GM23338 (cell line): Measurements from ENCODE around the gene RNASE11. TPM values are rescaled to one million over a fixed set of nuclear protein-coding genes. Genes with fewer than 3 reads are reported as not detected.

ENCODE experiments used
- ATAC-seq: fragments of 200-7000 bp; cut with Tn5 transposase; 3 replicates; pipeline ENCODE4 v1.9.1; 2020
- DNase-seq: peaks from one replicate; pipeline ENCODE4 v3.0.0-alpha.2; 2015; ENCODE audit warnings: low spot score
- H2AFZ ChIP-seq: fragments of 200-600 bp; sonication (generic); 2 replicates; pipeline ENCODE4 v1.8.0; 2016; ENCODE audit warnings: antibody characterized with exemption, mild to moderate bottlenecking, moderate library complexity
- H3F3A ChIP-seq: fragments of 200-600 bp; sonication (generic); replicated peaks from 2 replicates; pipeline ENCODE4 v1.8.0; 2017; ENCODE audit warnings: antibody characterized with exemption, mixed run types, low read depth
- H3K27ac ChIP-seq: fragments of 200-600 bp; sonication (generic); 2 replicates; pipeline ENCODE4 v1.6.1; 2016; ENCODE audit warnings: low read depth
- H3K27me3 ChIP-seq: fragments of 200-600 bp; sonication (generic); 2 replicates; pipeline ENCODE4 v1.8.0; 2016; ENCODE audit warnings: mild to moderate bottlenecking, mixed run types, moderate library complexity; ENCODE audit not compliant: insufficient read depth
- H3K36me3 ChIP-seq: fragments of 200-600 bp; sonication (generic); 2 replicates; pipeline ENCODE4 v1.8.0; 2016; ENCODE audit warnings: mild to moderate bottlenecking; ENCODE audit not compliant: insufficient read depth
- H3K4me1 ChIP-seq: fragments of 200-600 bp; sonication (generic); 2 replicates; pipeline ENCODE4 v1.8.0; 2016; ENCODE audit warnings: mild to moderate bottlenecking, moderate library complexity; ENCODE audit not compliant: insufficient read depth
- H3K4me2 ChIP-seq: fragments of 200-600 bp; sonication (generic); 2 replicates; pipeline ENCODE4 v1.7.1; 2017; ENCODE audit warnings: mixed run types
- H3K4me3 ChIP-seq: fragments of 200-600 bp; sonication (generic); 2 replicates; pipeline ENCODE4 v1.6.1; 2016; ENCODE audit warnings: mixed run types
- H3K79me2 ChIP-seq: fragments of 200-600 bp; sonication (generic); replicated peaks from 2 replicates; pipeline ENCODE4 v1.8.0; 2017; ENCODE audit warnings: mild to moderate bottlenecking; ENCODE audit not compliant: insufficient read depth
- H3K9me2 ChIP-seq: fragments of 200-600 bp; sonication (generic); 2 replicates; pipeline ENCODE4 v1.8.0; 2017; ENCODE audit not compliant: insufficient read depth
- H4K20me1 ChIP-seq: fragments of 200-600 bp; sonication (generic); replicated peaks from 2 replicates; pipeline ENCODE4 v1.8.0; 2017; ENCODE audit warnings: mild to moderate bottlenecking; ENCODE audit not compliant: insufficient read depth
- H3K27ac Mint-ChIP-seq: 2 replicates; pipeline ENCODE4 v1.8.0; 2020; ENCODE audit warnings: inconsistent platforms, mild to moderate bottlenecking, moderate library complexity, mixed read lengths
- H3K27me3 Mint-ChIP-seq: 3 replicates; pipeline ENCODE4 v1.8.0; 2022; ENCODE audit warnings: low read depth, mild to moderate bottlenecking, moderate library complexity, mixed read lengths, inconsistent platforms; ENCODE audit not compliant: insufficient read depth, poor library complexity
- H3K36me3 Mint-ChIP-seq: 3 replicates; pipeline ENCODE4 v1.8.0; 2021; ENCODE audit warnings: low read depth, mild to moderate bottlenecking, inconsistent platforms, moderate library complexity, mixed read lengths
- H3K4me1 Mint-ChIP-seq: 3 replicates; pipeline ENCODE4 v1.8.0; 2020; ENCODE audit warnings: mild to moderate bottlenecking, inconsistent platforms, mixed read lengths
- H3K4me3 Mint-ChIP-seq: 3 replicates; pipeline ENCODE4 v1.8.0; 2021; ENCODE audit warnings: moderate library complexity, mild to moderate bottlenecking, inconsistent platforms, mixed read lengths
- H3K9me3 Mint-ChIP-seq: 3 replicates; pipeline ENCODE4 v1.8.0; 2020; ENCODE audit warnings: moderate library complexity, mild to moderate bottlenecking, inconsistent platforms, mixed read lengths
- CREB1 ChIP-seq: fragments of 250-450 bp; sonication (Bioruptor Pico); IDR thresholded peaks from 2 replicates; pipeline ENCODE4 v1.5.0; 2020; ENCODE audit warnings: low read depth, mild to moderate bottlenecking, moderate library complexity
- EZH2 ChIP-seq: fragments of 200-600 bp; sonication (generic); IDR thresholded peaks from one replicate; pipeline ENCODE4 v1.8.0; 2017; ENCODE audit warnings: antibody characterized with exemption, mild to moderate bottlenecking, low read depth; ENCODE audit not compliant: unreplicated experiment
- EZH2phosphoT487 ChIP-seq: fragments of 200-600 bp; sonication (generic); IDR thresholded peaks from one replicate; pipeline ENCODE4 v1.8.1; 2018; ENCODE audit warnings: antibody characterized with exemption; ENCODE audit not compliant: unreplicated experiment
- JUNB ChIP-seq: IDR thresholded peaks from one replicate; pipeline ENCODE4 v1.6.1; 2016; ENCODE audit warnings: antibody characterized with exemption; ENCODE audit not compliant: unreplicated experiment
- NANOG ChIP-seq: IDR thresholded peaks from 2 replicates; pipeline ENCODE4 v1.6.1; 2016; ENCODE audit warnings: antibody characterized with exemption, borderline replicate concordance
- STAT1 ChIP-seq: IDR thresholded peaks from one replicate; pipeline ENCODE4 v1.6.1; 2016; ENCODE audit warnings: antibody characterized with exemption; ENCODE audit not compliant: unreplicated experiment
- ZNF114 ChIP-seq: fragments of 250-450 bp; sonication (Bioruptor Pico); IDR thresholded peaks from 2 replicates; pipeline ENCODE4 v1.5.0; 2020; ENCODE audit warnings: mild to moderate bottlenecking, moderate library complexity
- ZNF331 ChIP-seq: fragments of 250-450 bp; sonication (Bioruptor Pico); IDR thresholded peaks from 2 replicates; pipeline ENCODE4 v1.5.0; 2020; ENCODE audit warnings: low read depth, mild to moderate bottlenecking, moderate library complexity
- polyA plus RNA-seq: library from polyadenylated mRNA; unstranded; fragments of >200 nt; fragmentation: Nextera tagmentation; extraction: Ambion mirVana; gene quantifications from 2 replicates; pipeline ENCODE4 v1.2.1, GENCODE V29; 2016
- total RNA-seq: library from RNA; depleted of rRNA; stranded (reverse); fragments of >200 nt; shearing (Covaris generic); gene quantifications from 2 replicates; pipeline ENCODE4 v1.2.3, GENCODE V29; 2014
- TF ChIP-seq, protein P1 (sequence below): IDR thresholded peaks from one replicate; pipeline ENCODE4 v1.6.1; 2018; ENCODE audit warnings: antibody characterized with exemption; ENCODE audit not compliant: unreplicated experiment
- TF ChIP-seq, protein P2 (sequence below): fragments of 250-450 bp; sonication (Bioruptor Pico); IDR thresholded peaks from 2 replicates; pipeline ENCODE4 v1.5.0; 2020; ENCODE audit warnings: mild to moderate bottlenecking, moderate library complexity
- TF ChIP-seq, protein P3 (sequence below): IDR thresholded peaks from 2 replicates; pipeline ENCODE4 v1.6.1; 2016; ENCODE audit warnings: antibody characterized with exemption
- TF ChIP-seq, protein P4 (sequence below), 2 experiments: fragments of 200-600 bp in 1 of 2; sonication (generic) in 1 of 2; conservative IDR thresholded peaks; 2 replicates each; pipeline versions ENCODE4 v1.5.1 to v1.6.1; 2016 to 2017; ENCODE audit warnings: antibody characterized with exemption in 2 of 2, low read depth in 2 of 2, mild to moderate bottlenecking in 2 of 2, moderate library complexity in 1 of 2

The RNASE11 gene
- total and polyA plus RNA-seq, 2 experiments from 2014 or later = not detected

DNA sequence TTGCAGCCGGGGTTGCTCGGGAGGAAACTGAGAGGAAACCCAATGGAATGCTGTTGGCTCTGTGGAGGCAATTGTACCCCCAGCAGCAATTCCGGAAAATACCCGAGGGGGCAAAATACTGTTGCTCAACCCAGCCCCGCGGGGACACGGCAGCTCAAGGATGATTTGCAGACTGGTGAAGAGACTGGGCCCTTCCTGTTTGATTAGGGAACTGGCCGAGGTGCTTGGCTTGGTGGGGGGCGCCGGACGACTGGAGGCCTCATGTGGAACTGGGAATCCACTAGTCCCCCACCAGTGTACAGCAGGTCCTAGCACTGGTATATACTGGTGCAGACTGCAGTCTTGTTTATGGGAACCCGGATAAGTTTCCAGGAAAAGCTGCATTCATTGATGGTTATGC, 13.7 kb upstream of the RNASE11 start (continued):
- TF ChIP-seq, protein P1, sequence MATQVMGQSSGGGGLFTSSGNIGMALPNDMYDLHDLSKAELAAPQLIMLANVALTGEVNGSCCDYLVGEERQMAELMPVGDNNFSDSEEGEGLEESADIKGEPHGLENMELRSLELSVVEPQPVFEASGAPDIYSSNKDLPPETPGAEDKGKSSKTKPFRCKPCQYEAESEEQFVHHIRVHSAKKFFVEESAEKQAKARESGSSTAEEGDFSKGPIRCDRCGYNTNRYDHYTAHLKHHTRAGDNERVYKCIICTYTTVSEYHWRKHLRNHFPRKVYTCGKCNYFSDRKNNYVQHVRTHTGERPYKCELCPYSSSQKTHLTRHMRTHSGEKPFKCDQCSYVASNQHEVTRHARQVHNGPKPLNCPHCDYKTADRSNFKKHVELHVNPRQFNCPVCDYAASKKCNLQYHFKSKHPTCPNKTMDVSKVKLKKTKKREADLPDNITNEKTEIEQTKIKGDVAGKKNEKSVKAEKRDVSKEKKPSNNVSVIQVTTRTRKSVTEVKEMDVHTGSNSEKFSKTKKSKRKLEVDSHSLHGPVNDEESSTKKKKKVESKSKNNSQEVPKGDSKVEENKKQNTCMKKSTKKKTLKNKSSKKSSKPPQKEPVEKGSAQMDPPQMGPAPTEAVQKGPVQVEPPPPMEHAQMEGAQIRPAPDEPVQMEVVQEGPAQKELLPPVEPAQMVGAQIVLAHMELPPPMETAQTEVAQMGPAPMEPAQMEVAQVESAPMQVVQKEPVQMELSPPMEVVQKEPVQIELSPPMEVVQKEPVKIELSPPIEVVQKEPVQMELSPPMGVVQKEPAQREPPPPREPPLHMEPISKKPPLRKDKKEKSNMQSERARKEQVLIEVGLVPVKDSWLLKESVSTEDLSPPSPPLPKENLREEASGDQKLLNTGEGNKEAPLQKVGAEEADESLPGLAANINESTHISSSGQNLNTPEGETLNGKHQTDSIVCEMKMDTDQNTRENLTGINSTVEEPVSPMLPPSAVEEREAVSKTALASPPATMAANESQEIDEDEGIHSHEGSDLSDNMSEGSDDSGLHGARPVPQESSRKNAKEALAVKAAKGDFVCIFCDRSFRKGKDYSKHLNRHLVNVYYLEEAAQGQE = no peak
- no peak for TF ChIP-seq CREB1 (CRISPR knock-in tag)
- TF ChIP-seq ZNF331 (CRISPR knock-in tag) = no peak
- TF ChIP-seq EZH2 = no peak

DNA sequence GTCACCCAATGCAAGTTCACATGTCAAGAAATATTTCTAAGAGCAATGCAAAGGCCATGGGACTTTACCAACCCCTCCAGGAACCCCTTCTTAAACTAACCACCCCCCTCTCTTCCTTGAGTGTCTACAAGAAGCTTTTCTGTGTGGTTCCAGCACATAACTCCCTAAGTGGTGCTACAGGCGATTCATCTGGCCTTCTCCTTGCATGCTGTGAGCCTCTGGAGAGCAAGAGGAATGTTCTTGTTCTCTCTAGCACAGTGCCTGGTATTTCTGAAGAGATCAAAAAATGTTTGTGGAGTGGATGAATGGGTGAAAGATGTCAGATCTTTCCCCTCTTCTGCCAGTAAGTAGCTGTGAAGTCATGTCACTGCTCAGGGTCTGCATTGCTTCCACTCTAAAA, 9.3 kb upstream of the RNASE11 start:
- TF ChIP-seq CREB1 (CRISPR knock-in tag) (no peak), STAT1 (no peak), ZNF331 (CRISPR knock-in tag) (no peak), NANOG (no peak), JUNB (no peak), EZH2phosphoT487 (no peak), ZNF114 (CRISPR knock-in tag) (no peak), EZH2 (no peak)
- TF ChIP-seq, protein P2, sequence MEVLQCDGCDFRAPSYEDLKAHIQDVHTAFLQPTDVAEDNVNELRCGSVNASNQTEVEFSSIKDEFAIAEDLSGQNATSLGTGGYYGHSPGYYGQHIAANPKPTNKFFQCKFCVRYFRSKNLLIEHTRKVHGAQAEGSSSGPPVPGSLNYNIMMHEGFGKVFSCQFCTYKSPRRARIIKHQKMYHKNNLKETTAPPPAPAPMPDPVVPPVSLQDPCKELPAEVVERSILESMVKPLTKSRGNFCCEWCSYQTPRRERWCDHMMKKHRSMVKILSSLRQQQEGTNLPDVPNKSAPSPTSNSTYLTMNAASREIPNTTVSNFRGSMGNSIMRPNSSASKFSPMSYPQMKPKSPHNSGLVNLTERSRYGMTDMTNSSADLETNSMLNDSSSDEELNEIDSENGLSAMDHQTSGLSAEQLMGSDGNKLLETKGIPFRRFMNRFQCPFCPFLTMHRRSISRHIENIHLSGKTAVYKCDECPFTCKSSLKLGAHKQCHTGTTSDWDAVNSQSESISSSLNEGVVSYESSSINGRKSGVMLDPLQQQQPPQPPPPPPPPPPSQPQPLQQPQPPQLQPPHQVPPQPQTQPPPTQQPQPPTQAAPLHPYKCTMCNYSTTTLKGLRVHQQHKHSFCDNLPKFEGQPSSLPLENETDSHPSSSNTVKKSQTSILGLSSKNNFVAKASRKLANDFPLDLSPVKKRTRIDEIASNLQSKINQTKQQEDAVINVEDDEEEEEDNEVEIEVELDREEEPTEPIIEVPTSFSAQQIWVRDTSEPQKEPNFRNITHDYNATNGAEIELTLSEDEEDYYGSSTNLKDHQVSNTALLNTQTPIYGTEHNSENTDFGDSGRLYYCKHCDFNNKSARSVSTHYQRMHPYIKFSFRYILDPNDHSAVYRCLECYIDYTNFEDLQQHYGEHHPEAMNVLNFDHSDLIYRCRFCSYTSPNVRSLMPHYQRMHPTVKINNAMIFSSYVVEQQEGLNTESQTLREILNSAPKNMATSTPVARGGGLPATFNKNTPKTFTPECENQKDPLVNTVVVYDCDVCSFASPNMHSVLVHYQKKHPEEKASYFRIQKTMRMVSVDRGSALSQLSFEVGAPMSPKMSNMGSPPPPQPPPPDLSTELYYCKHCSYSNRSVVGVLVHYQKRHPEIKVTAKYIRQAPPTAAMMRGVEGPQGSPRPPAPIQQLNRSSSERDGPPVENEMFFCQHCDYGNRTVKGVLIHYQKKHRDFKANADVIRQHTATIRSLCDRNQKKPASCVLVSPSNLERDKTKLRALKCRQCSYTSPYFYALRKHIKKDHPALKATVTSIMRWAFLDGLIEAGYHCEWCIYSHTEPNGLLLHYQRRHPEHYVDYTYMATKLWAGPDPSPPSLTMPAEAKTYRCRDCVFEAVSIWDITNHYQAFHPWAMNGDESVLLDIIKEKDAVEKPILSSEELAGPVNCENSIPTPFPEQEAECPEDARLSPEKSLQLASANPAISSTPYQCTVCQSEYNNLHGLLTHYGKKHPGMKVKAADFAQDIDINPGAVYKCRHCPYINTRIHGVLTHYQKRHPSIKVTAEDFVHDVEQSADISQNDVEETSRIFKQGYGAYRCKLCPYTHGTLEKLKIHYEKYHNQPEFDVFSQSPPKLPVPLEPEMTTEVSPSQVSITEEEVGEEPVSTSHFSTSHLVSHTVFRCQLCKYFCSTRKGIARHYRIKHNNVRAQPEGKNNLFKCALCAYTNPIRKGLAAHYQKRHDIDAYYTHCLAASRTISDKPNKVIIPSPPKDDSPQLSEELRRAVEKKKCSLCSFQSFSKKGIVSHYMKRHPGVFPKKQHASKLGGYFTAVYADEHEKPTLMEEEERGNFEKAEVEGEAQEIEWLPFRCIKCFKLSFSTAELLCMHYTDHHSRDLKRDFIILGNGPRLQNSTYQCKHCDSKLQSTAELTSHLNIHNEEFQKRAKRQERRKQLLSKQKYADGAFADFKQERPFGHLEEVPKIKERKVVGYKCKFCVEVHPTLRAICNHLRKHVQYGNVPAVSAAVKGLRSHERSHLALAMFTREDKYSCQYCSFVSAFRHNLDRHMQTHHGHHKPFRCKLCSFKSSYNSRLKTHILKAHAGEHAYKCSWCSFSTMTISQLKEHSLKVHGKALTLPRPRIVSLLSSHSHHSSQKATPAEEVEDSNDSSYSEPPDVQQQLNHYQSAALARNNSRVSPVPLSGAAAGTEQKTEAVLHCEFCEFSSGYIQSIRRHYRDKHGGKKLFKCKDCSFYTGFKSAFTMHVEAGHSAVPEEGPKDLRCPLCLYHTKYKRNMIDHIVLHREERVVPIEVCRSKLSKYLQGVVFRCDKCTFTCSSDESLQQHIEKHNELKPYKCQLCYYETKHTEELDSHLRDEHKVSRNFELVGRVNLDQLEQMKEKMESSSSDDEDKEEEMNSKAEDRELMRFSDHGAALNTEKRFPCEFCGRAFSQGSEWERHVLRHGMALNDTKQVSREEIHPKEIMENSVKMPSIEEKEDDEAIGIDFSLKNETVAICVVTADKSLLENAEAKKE (CRISPR knock-in tag) = no peak
- TF ChIP-seq, protein P3, sequence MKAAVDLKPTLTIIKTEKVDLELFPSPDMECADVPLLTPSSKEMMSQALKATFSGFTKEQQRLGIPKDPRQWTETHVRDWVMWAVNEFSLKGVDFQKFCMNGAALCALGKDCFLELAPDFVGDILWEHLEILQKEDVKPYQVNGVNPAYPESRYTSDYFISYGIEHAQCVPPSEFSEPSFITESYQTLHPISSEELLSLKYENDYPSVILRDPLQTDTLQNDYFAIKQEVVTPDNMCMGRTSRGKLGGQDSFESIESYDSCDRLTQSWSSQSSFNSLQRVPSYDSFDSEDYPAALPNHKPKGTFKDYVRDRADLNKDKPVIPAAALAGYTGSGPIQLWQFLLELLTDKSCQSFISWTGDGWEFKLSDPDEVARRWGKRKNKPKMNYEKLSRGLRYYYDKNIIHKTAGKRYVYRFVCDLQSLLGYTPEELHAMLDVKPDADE = no peak
- TF ChIP-seq, protein P4, sequence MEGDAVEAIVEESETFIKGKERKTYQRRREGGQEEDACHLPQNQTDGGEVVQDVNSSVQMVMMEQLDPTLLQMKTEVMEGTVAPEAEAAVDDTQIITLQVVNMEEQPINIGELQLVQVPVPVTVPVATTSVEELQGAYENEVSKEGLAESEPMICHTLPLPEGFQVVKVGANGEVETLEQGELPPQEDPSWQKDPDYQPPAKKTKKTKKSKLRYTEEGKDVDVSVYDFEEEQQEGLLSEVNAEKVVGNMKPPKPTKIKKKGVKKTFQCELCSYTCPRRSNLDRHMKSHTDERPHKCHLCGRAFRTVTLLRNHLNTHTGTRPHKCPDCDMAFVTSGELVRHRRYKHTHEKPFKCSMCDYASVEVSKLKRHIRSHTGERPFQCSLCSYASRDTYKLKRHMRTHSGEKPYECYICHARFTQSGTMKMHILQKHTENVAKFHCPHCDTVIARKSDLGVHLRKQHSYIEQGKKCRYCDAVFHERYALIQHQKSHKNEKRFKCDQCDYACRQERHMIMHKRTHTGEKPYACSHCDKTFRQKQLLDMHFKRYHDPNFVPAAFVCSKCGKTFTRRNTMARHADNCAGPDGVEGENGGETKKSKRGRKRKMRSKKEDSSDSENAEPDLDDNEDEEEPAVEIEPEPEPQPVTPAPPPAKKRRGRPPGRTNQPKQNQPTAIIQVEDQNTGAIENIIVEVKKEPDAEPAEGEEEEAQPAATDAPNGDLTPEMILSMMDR (conservative IDR thresholded peaks at IDR 0.05; ENCODE audit: low read depth in 2 of 2) = no peak
- no peak overlapping the region for H3K4me3 Mint-ChIP-seq
- no peaks in the 10 kb centered on the region for H3K79me2 ChIP-seq
- H3K4me2 ChIP-seq = no peak overlapping the region
- no peaks in the 10 kb centered on the region for H3K27me3 ChIP-seq
- no peaks in the 10 kb centered on the region for H4K20me1 ChIP-seq
- no peaks in the 10 kb centered on the region for H3K4me1 ChIP-seq
- no peaks in the 10 kb centered on the region; the same call in 2 of the 3 replicates for H3K4me1 Mint-ChIP-seq
- no peak overlapping the region for H3K27ac ChIP-seq
- H3K9me3 Mint-ChIP-seq = no peaks in the 10 kb centered on the region
- H3K36me3 ChIP-seq = no peaks in the 10 kb centered on the region
- 0 out of 2 replicates have a peak, but pooled peaks cover 10% of the 10 kb centered on the region for H3K9me2 ChIP-seq
- H3K27ac Mint-ChIP-seq = no peak overlapping the region
- ATAC-seq (no peak), DNase-seq (no peak)
- no peaks in the 10 kb centered on the region for H3K27me3 Mint-ChIP-seq
- peak overlapping the region; percentile 85 for H2AFZ ChIP-seq
- H3K4me3 ChIP-seq = no peak overlapping the region
- H3K36me3 Mint-ChIP-seq = no peaks in the 10 kb centered on the region
- H3F3A ChIP-seq = no peaks in the 10 kb centered on the region
